HG02759 (cell line): ENCODE data around the gene TNK1.

ENCODE experiments used
- ATAC-seq: cut with Tn5 transposase; IDR thresholded peaks from one replicate; pipeline ENCODE4 v1.9.1; 2021; ENCODE audit warnings: mild to moderate bottlenecking, moderate library complexity; ENCODE audit not compliant: unreplicated experiment

TNK1 gene

GRCh38 chr17:7389924-7390910 lies 9.3 kb downstream of the TNK1 start:
- ATAC-seq = no peak

- no peak for ATAC-seq
Observed at GRCh38 chr17:7391307-7391706, 10.4 kb downstream of the TNK1 start.

- ATAC-seq = no peak
Observed at GRCh38 chr17:7392696-7393612, 12.1 kb downstream of the TNK1 start.

- peak; percentile 49 for ATAC-seq
Observed at GRCh38 chr17:7393613-7394451, 12.9 kb downstream of the TNK1 start.

- ATAC-seq = peak; percentile 82
Observed at GRCh38 chr17:7394452-7395191, 13.7 kb downstream of the TNK1 start, which contains the start of gene PLSCR3. TSS of gene PLSCR3 (minus strand) at chr17:7394525. CDS start at chr17:7394110, 415 bp downstream.

- no peak for ATAC-seq
Observed at GRCh38 chr17:7396147-7396546, 15.3 kb downstream of the TNK1 start.

GRCh38 chr17:7398612-7399011 lies 17.7 kb downstream of the TNK1 start:
- ATAC-seq = no peak

- ATAC-seq = no peak
Observed at GRCh38 chr17:7403043-7403726, 22.3 kb downstream of the TNK1 start.

- no peak for ATAC-seq
Observed at GRCh38 chr17:7403727-7403976, 22.8 kb downstream of the TNK1 start.

- ATAC-seq = peak; percentile 94
Observed at GRCh38 chr17:7403977-7404736, 23.3 kb downstream of the TNK1 start, which contains the start of gene TMEM256. TSS of gene TMEM256 (minus strand) at chr17:7404097. CDS start at chr17:7404084, 13 bp downstream.

- peak; percentile 9 for ATAC-seq
Observed at GRCh38 chr17:7404737-7405349, 24.0 kb downstream of the TNK1 start.

- no peak for ATAC-seq
Observed at GRCh38 chr17:7405350-7406234, 24.7 kb downstream of the TNK1 start.

- no peak for ATAC-seq
Observed at GRCh38 chr17:7406235-7406825, 25.4 kb downstream of the TNK1 start.

- ATAC-seq = no peak
Observed at GRCh38 chr17:7407082-7407481, 26.2 kb downstream of the TNK1 start.

GRCh38 chr17:7407485-7408251 lies 26.8 kb downstream of the TNK1 start, which contains the start of gene NLGN2:
TSS of gene NLGN2 (plus strand) at chr17:7407845. CDS start at chr17:7408256, 411 bp downstream.
- no peak for ATAC-seq

- no peak for ATAC-seq
Observed at GRCh38 chr17:7408252-7408727, 27.4 kb downstream of the TNK1 start.
